Left ventricle myocardium superior (tissue), 1 donor: ENCODE data around the gene IL20RB. TPM values are rescaled to one million over a fixed set of nuclear protein-coding genes. Genes with fewer than 3 reads are reported as not detected.
"Not testable (repeated sequence)": the region's sequence is repeated elsewhere in the genome, so short reads cannot be mapped to it uniquely, and the experiment has no call there.

Experiments
- ATAC-seq: fragments of 200-7000 bp; cut with Tn5 transposase; one replicate; pipeline ENCODE4 v1.9.1; 2020; ENCODE audit warnings: mild to moderate bottlenecking, moderate library complexity
- DNase-seq: peaks from one replicate; pipeline ENCODE4 v3.0.0-alpha.2; 2020
- intact Hi-C: fragments of 100-400 bp; cut with micrococcal nuclease; formaldehyde crosslinking; loops from one replicate; pipeline ENCODE4 v1.11.0; 2022
- total RNA-seq: library from RNA; stranded (reverse); fragmentation: NEBNext Ultra II Directional; extraction: Animal tissue kit (Norgen Biotek cat#: 25700); gene quantifications from one replicate; pipeline ENCODE4 v1.2.1, GENCODE V29; 2021
- donor health status: DM: no; HTN: yes; CAD: no; lungs with severe emphysema.

Gene IL20RB
- total RNA-seq, 1 donor from 2014 or later, result 0.12 TPM

DNA sequence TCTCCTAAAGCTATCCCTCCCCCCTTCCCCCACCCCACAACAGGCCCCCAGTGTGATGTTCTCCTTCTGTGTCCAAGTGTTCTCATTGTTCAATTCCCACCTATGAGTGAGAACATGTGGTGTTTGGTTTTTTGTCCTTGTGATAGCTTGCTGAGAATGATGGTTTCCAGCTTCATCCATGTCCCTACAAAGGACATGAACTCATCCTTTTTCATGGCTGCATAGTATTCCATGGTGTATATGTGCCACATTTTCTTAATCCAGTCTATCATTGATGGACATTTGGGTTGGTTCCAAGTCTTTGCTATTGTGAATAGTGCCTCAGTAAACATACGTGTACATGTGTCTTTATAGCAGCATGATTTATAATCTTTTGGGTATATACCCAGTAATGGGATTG, 59.5 kb downstream of the IL20RB start:
- ATAC-seq, DNase-seq: not testable (repeated sequence)
- intact Hi-C loops, result loop anchor here (10.0 kb wide), 1 partner anchor 943 kb away; no protein-coding TSS in a partner anchor

- intact Hi-C loops, result no loop called here
- DNase-seq (no peak), ATAC-seq (no peak)
These were observed 62.5 kb downstream of the IL20RB start for GRCh38 chr3:137020315-137020714.

DNA sequence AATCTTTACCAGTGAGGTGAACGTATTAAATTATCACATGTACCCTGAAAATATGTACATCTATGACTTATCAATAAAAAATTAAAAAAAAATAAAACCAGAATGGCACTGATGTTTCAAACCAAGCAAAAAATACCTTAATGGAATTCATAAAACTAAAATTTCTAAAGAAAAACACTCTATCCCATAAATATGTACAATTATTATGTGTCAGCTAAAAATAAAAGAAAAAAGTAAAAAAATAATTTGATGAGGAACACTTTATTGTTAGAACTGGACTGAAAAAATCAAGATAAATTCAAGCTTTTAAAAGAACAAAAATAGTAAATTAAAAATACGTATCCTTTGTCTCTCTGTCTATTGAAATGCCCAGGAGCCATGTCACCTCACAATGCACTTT, 63.1 kb downstream of the IL20RB start:
- DNase-seq (no peak), ATAC-seq (no peak)

GRCh38 chr3:137024348-137024747, 66.6 kb downstream of the IL20RB start:
- no peak for DNase-seq
- ATAC-seq, result no peak
- intact Hi-C loops, result no loop called here

More for the DNA sequence above, 63.1 kb downstream of the IL20RB start:
- intact Hi-C loops, result no loop called here

DNA sequence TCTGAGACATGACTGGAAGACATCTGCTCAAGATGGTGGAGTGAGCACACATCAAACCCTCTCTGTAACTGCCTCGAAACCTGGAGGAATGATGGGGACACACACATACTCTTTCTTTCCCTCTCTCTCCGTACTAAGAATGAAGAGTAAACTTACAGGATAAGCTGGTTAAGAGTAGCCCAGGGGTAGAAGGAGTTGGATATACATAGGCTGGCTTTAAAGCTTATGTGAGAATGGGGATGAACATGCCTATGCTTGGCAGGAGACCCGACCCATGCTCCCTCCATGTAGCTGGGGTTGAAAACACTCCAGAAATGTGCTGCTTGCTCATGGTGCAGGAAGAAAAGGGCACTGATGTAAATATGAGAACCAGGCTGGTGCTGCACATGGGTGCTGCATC, 68.9 kb downstream of the IL20RB start:
- ATAC-seq (no peak), DNase-seq (no peak)
- intact Hi-C loops, result no loop called here

DNA sequence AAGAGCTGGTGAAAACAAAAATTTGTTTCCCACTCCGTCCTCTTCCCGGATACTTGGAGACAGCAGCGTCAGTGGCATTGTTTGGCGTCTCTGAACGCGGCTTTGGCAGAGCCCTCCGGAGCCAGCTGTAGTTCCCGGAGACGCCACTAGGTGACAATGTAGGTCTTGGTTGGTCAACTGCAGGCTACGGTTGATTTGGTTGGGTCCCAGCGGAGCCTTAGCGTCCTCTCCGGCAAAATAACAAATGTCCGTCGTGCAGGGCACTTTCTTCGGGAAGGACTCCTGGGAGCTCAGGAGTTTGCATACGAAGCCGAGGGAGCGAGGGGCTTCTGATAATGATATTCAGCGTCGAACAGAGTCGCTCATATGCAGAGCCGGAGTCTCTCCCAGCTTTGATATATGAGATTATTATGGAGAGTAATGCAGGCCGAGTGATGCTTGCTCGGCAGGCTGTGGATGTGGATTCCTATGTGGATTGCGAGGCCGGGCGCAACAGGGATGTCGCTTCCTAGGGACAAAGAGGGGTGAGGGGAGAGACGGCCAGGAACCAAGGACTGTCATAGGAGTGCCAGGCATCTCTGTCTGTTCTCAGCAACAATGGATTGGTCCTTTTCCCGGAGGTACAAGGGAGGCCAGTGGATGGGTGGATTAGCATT, 74.8 kb downstream of the IL20RB start:
- DNase-seq (peak; percentile 91), ATAC-seq (peak; percentile 97)
- intact Hi-C loops, result no loop called here

DNA sequence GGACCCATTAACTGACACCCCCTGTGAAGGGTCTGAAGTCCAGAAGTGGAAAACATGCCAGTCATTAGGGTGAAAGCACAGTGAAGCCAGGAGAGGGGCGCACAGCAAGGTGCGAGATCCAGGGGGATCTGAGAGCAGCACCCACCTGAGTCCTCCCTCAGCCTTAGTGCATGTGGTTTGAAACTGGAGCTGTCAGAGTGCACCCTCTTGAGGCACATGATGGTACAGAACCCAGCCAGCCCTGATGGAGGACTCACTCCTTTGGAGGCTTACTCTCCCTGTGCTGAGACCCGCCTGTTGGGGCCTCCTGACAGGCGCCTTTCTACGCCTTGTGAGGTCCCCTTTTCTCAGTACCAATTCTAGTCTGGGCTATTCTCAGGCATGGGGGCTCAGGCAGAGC, 77.8 kb downstream of the IL20RB start:
- intact Hi-C loops, result no loop called here
- no peak for ATAC-seq

GRCh38 chr3:137039570-137039969, 81.8 kb downstream of the IL20RB start:
- intact Hi-C loops, result no loop called here

More for the DNA sequence above, 77.8 kb downstream of the IL20RB start:
- no peak for DNase-seq

GRCh38 chr3:137041251-137041650, 83.5 kb downstream of the IL20RB start:
- intact Hi-C loops, result no loop called here
- ATAC-seq (no peak), DNase-seq (no peak)

More at GRCh38 chr3:137039570-137039969, 81.8 kb downstream of the IL20RB start:
- no peak for ATAC-seq
- no peak for DNase-seq

DNA sequence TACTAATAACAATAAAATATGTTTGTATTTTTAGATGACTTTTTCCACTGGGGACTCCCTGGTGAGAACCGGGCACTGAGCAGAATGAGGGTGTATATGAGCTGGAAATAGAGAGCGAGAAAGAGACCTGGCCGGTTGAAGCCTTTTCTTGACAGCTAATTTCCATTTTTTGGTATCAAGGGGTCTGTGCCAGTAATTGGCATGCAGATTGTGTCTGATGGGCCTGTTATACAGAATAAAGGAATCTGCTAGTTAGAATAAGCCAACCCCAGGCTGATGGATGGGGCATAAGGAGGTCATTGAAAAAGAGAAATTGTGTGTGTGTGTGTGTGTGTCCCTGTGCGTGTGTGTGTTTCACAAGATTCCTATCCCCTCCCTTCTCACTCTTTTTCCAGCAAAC, 83.9 kb downstream of the IL20RB start:
- ATAC-seq, result no peak
- DNase-seq, result no peak
- intact Hi-C loops, result no loop called here

GRCh38 chr3:137046747-137047146, 89.0 kb downstream of the IL20RB start:
- ATAC-seq (no peak), DNase-seq (no peak)
- intact Hi-C loops, result no loop called here

- no peak for ATAC-seq
- DNase-seq, result no peak
- intact Hi-C loops, result no loop called here
These were observed 89.5 kb downstream of the IL20RB start for GRCh38 chr3:137047240-137047639.

GRCh38 chr3:137050281-137050680, 92.5 kb downstream of the IL20RB start:
- DNase-seq (no peak), ATAC-seq (no peak)
- intact Hi-C loops, result no loop called here

- ATAC-seq (no peak), DNase-seq (no peak)
- intact Hi-C loops, result no loop called here
These were observed 94.5 kb downstream of the IL20RB start for GRCh38 chr3:137052298-137052697.

Other genes with a start within 250 kb of the IL20RB start
- gene STAG1, start 205.6 kb upstream of the IL20RB start, total RNA-seq, result 22.3 TPM
- gene SLC35G2, start 138.9 kb upstream of the IL20RB start, total RNA-seq, result 2.3 TPM
- gene NCK1, start 95.8 kb upstream of the IL20RB start, total RNA-seq, result 22.4 TPM